K562 (cell line): ENCODE measurements around the gene EDARADD. TPM values are rescaled to one million over a fixed set of nuclear protein-coding genes. Genes with fewer than 3 reads are reported as not detected.

Experiments used
- ATAC-seq: fragments of 200-7000 bp; cut with Tn5 transposase; 3 replicates; pipeline ENCODE4 v1.9.1; 2020; ENCODE audit warnings: moderate library complexity
- BruUV-seq: library from RNA; stranded (reverse); fragments of 400-500 nt; replicated peaks from 2 replicates; lab custom pipeline; 2021; lab: Mats Ljungman, UMichigan
- CTCF ChIA-PET: fragments of 300-600 bp; formaldehyde crosslinking; extraction: SDS; loops from one replicate; lab custom pipeline; 2021; ENCODE audit warnings: low intra/inter-chr PET ratio; lab: Yijun Ruan, JAX
- POLR2A ChIA-PET: fragments of 300-600, 350-650 bp; sonication (Branson Sonifier 250); formaldehyde crosslinking; extraction: SDS; loops from one replicate; lab custom pipeline; 2021; ENCODE audit warnings: antibody characterized with exemption, inconsistent platforms; lab: Yijun Ruan, JAX
- DNase-seq, 4 experiments: peaks; one replicate each; pipeline versions ENCODE4 v3.0.0 to v3.0.0-alpha.2; 2011 to 2018; ENCODE audit warnings: low spot score in 3 of 4, mixed read lengths in 3 of 4; ENCODE audit errors: extremely low read depth in 1 of 4
- FAIRE-seq: peaks from 2 replicates; lab custom pipeline; 2011; peaks lifted over from hg19 to GRCh38; lab: Jason Lieb, UNC
- H2AFZ ChIP-seq: 2 replicates; pipeline ENCODE4 v1.6.0; 2011; ENCODE audit warnings: low read depth, low read length, control low read depth, inconsistent platforms
- H3K27ac ChIP-seq: fragments of 200-600 bp; 3 replicates; pipeline ENCODE4 v1.8.0; 2011; ENCODE audit warnings: low read depth, mild to moderate bottlenecking, control low read depth, inconsistent platforms, low read length, moderate library complexity, mixed read lengths; ENCODE audit errors: extremely low read depth
- H3K27me3 ChIP-seq, 2 experiments: fragments of 300-600 bp in 1 of 2; 2 replicates in 1 of 2; 3 replicates in 1 of 2; pipeline versions ENCODE4 v1.6.0 to v1.8.0; 2011; ENCODE audit warnings: inconsistent platforms in 2 of 2, low read length in 2 of 2, mild to moderate bottlenecking in 1 of 2, mixed read lengths in 1 of 2, moderate library complexity in 1 of 2; ENCODE audit not compliant: control insufficient read depth in 2 of 2, insufficient read depth in 2 of 2
- H3K36me3 ChIP-seq: fragments of 300-600 bp; 3 replicates; pipeline ENCODE4 v1.8.0; 2011; ENCODE audit warnings: mild to moderate bottlenecking, low read length, inconsistent platforms; ENCODE audit not compliant: control insufficient read depth, insufficient read depth
- H3K4me1 ChIP-seq, 2 experiments: fragments of 200-600 bp in 1 of 2; replicated peaks in 1 of 2; 2 replicates in 1 of 2; 3 replicates in 1 of 2; pipeline versions ENCODE4 v1.5.1 to v1.8.0; 2011; ENCODE audit warnings: inconsistent platforms in 2 of 2, low read length in 2 of 2, mild to moderate bottlenecking in 1 of 2, mixed read lengths in 1 of 2, moderate library complexity in 1 of 2; ENCODE audit not compliant: control insufficient read depth in 2 of 2, insufficient read depth in 2 of 2
- H3K4me2 ChIP-seq: 2 replicates; pipeline ENCODE4 v1.6.1; 2011; ENCODE audit warnings: low read length, control low read depth, inconsistent platforms, mixed read lengths; ENCODE audit not compliant: insufficient read depth
- H3K4me3 ChIP-seq: fragments of 200-600 bp; sonication (generic), shearing (Covaris generic); 2 replicates; pipeline ENCODE4 v1.5.1; 2016; ENCODE audit warnings: control low read depth, inconsistent platforms
- H3K79me2 ChIP-seq: fragments of 200-600 bp; 3 replicates; pipeline ENCODE4 v1.8.0; 2011; ENCODE audit warnings: low read length, inconsistent platforms; ENCODE audit not compliant: control insufficient read depth, insufficient read depth
- H3K9ac ChIP-seq, 2 experiments: 2 replicates each; pipeline versions ENCODE4 v1.6.0 to v1.6.1; 2011; ENCODE audit warnings: low read depth in 2 of 2, low read length in 2 of 2, control low read depth in 1 of 2, inconsistent platforms in 1 of 2, mild to moderate bottlenecking in 1 of 2, mixed read lengths in 1 of 2; ENCODE audit not compliant: insufficient read depth in 1 of 2
- H3K9me1 ChIP-seq: one replicate; pipeline ENCODE4 v1.6.0; 2011; ENCODE audit warnings: inconsistent platforms, mild to moderate bottlenecking, low read length, moderate library complexity; ENCODE audit not compliant: control insufficient read depth, insufficient read depth
- H3K9me3 ChIP-seq: replicated peaks from 2 replicates; pipeline ENCODE4 v1.5.1; 2011; ENCODE audit warnings: low read depth, low read length, inconsistent platforms; ENCODE audit not compliant: control insufficient read depth, insufficient read depth
- H4K20me1 ChIP-seq: replicated peaks from 2 replicates; pipeline ENCODE4 v1.6.1; 2011; ENCODE audit warnings: low read length, inconsistent platforms, mixed read lengths; ENCODE audit not compliant: control insufficient read depth, insufficient read depth
- CLOCK ChIP-seq: fragments of 250-450 bp; sonication (Bioruptor Pico); IDR thresholded peaks from 2 replicates; pipeline ENCODE4 v1.4.0; 2020; ENCODE audit warnings: mild to moderate bottlenecking, moderate library complexity, borderline replicate concordance
- HDAC1 ChIP-seq, 2 experiments: fragments of 450-650 bp; IDR thresholded peaks; 2 replicates each; pipeline ENCODE4 v1.6.1; 2016 to 2017; ENCODE audit warnings: inconsistent platforms in 1 of 2, mild to moderate bottlenecking in 1 of 2, moderate library complexity in 1 of 2
- PHF20 ChIP-seq: fragments of 450-650 bp; IDR thresholded peaks from 2 replicates; pipeline ENCODE4 v1.6.1; 2018; ENCODE audit not compliant: partially characterized antibody
- SIN3B ChIP-seq: fragments of 450-650 bp; IDR thresholded peaks from 2 replicates; pipeline ENCODE4 v1.6.1; 2017; ENCODE audit warnings: low read depth, mild to moderate bottlenecking, moderate library complexity
- TCFL5 ChIP-seq: fragments of 250-450 bp; sonication (Bioruptor Pico); conservative IDR thresholded peaks from 2 replicates; pipeline ENCODE4 v1.6.1; 2021; ENCODE audit warnings: mild to moderate bottlenecking, moderate library complexity, matching md5 sums
- ZC3H8 ChIP-seq: fragments of 450-650 bp; IDR thresholded peaks from 2 replicates; pipeline ENCODE4 v1.6.1; 2017
- ZNF184 ChIP-seq: sonication (generic); formaldehyde crosslinking; IDR thresholded peaks from 2 replicates; pipeline ENCODE4 v1.5.0; 2020; ENCODE audit warnings: missing genetic modification reagents
- ZNF316 ChIP-seq: fragments of 450-650 bp; IDR thresholded peaks from 2 replicates; pipeline ENCODE4 v1.6.1; 2016
- ZNF79 ChIP-seq: fragments of 250-450 bp; sonication (Bioruptor Pico); IDR thresholded peaks from 2 replicates; pipeline ENCODE4 v1.4.0; 2020; ENCODE audit warnings: low read depth, mild to moderate bottlenecking, moderate library complexity
- WGBS: fragments of 100-300 bp; shearing (Covaris generic); methylation state at CpG from one replicate; pipeline ENCODE4 v1.1.6; 2016; ENCODE audit warnings: low coverage, mixed read lengths; ENCODE audit not compliant: insufficient coverage; ENCODE audit errors: missing lambda C conversion rate; 5-methylcytosine and 5-hydroxymethylcytosine counted together
- in situ Hi-C: fragments of 300-500 bp; cut with MboI; formaldehyde crosslinking; loops from 4 replicates; pipeline ENCODE4 v1.15.0; 2018; ENCODE audit warnings: inconsistent platforms, mixed read lengths
- intact Hi-C: fragments of 100-400 bp; cut with micrococcal nuclease; formaldehyde crosslinking; loops from 2 replicates; pipeline ENCODE4 v1.14.2; 2022
- polyA plus RNA-seq, 8 experiments: library from polyadenylated mRNA; depleted of rRNA in 4 of 8; stranded (reverse) in 5 of 8; unstranded in 3 of 8; fragments of >200 nt; fragmentation: Nextera tagmentation in 2 of 8; fragmentation: Illumina TruSeq in 1 of 8; extraction: Ambion mirVana in 2 of 8; extraction: Trizol in 1 of 8; gene quantifications; 2 replicates each; pipeline versions ENCODE4 v1.2.1 to v1.2.3, GENCODE V29; 2011 to 2014; ENCODE audit warnings: inconsistent platforms in 1 of 8, missing spikeins in 1 of 8
- total RNA-seq, 7 experiments: library from RNA; depleted of rRNA in 6 of 7; stranded (reverse); fragments of >200 nt in 6 of 7; fragmentation: Illumina TruSeq in 2 of 7; extraction: Trizol in 2 of 7; gene quantifications; 2 replicates each; pipeline versions ENCODE4 v1.2.1 to v1.2.3, GENCODE V29; 2011 to 2021; ENCODE audit warnings: low replicate concordance in 1 of 7

The EDARADD gene
- total and polyA plus RNA-seq, 9 of the 15 experiments (the other 6 are each of a cell fraction or from before 2014, with no cell fraction given) = 0.46 to 32.4 (median 20.6) TPM

GRCh38 chr1:236458996-236459395 lies 64.9 kb downstream of the EDARADD start:
- DNase-seq (no peak), FAIRE-seq (no peak), ATAC-seq (no peak)
- WGBS = 69% methylated on average over 4 of the region's 4 CpGs
- Histone ChIP-seq H3K36me3 (peaks cover 3% of the 10 kb centered on the region; the same call in 1 of the 3 replicates), H3K9me1 (no peaks in the 10 kb centered on the region), H3K27me3 (no peaks in the 10 kb centered on the region), H3K9me3 (no peaks in the 10 kb centered on the region), H3K9ac (no peak overlapping the region), H3K79me2 (no peaks in the 10 kb centered on the region), H3K4me2 (no peak overlapping the region), H2AFZ (no peak overlapping the region), H3K4me3 (no peak overlapping the region), H4K20me1 (no peaks in the 10 kb centered on the region), H3K27ac (no peak overlapping the region), H3K4me1 (no peaks in the 10 kb centered on the region)
- no TSS peak for BruUV-seq
- intact Hi-C loops = no loop called here
- in situ Hi-C loops = no loop called here
- TF ChIP-seq ZC3H8 (no peak), SIN3B (no peak), ZNF316 (no peak), ZNF184 (CRISPR knock-in tag) (no peak), ZNF79 (CRISPR knock-in tag) (no peak), PHF20 (no peak), HDAC1 (IDR thresholded peaks at IDR 0.05) (no peak), TCFL5 (no peak), CLOCK (CRISPR knock-in tag) (no peak)
- ChIA-PET CTCF (no interaction called here), POLR2A (interaction anchor here (0.8 kb wide), 2 partner anchors 10 to 389 kb away, joined by 3 read pairs; no protein-coding TSS in a partner anchor)
